Naive B cell (primary cell): Measurements from ENCODE around the gene NCKAP5. TPM values are rescaled to one million over a fixed set of nuclear protein-coding genes. Genes with fewer than 3 reads are reported as not detected.
"Not testable (repeated sequence)": the region's sequence is repeated elsewhere in the genome, so short reads cannot be mapped to it uniquely, and the experiment has no call there.

Experiments used
- ATAC-seq, 2 donors: fragments of 150-1000 bp; cut with Tn5 transposase; 2 replicates each; pipeline ENCODE4 v1.10.0; 2021; ENCODE audit warnings: low read depth in 2 of 2, mild to moderate bottlenecking in 2 of 2, moderate library complexity in 2 of 2
- DNase-seq: peaks from one replicate; pipeline ENCODE4 v3.0.0; 2022
- H3K27ac Mint-ChIP-seq, 6 donors: one replicate each; pipeline ENCODE4 v1.8.0; 2020 to 2022; ENCODE audit warnings: mild to moderate bottlenecking in 6 of 6, mixed read lengths in 6 of 6, moderate library complexity in 5 of 6, inconsistent platforms in 2 of 6
- H3K27me3 Mint-ChIP-seq, 3 donors: one replicate each; pipeline ENCODE4 v1.8.0; 2021 to 2022; ENCODE audit warnings: mixed read lengths in 3 of 3, mild to moderate bottlenecking in 1 of 3
- H3K36me3 Mint-ChIP-seq, 2 donors: one replicate each; pipeline ENCODE4 v1.8.0; 2020 to 2022; ENCODE audit warnings: mixed read lengths in 2 of 2, inconsistent platforms in 1 of 2, mild to moderate bottlenecking in 1 of 2
- H3K4me1 Mint-ChIP-seq, 3 donors: one replicate each; pipeline ENCODE4 v1.8.0; 2020 to 2022; ENCODE audit warnings: mixed read lengths in 3 of 3, inconsistent platforms in 1 of 3, mild to moderate bottlenecking in 1 of 3, moderate library complexity in 1 of 3
- H3K4me3 Mint-ChIP-seq, 8 donors: one replicate each; pipeline ENCODE4 v1.8.0; 2020 to 2022; ENCODE audit warnings: mild to moderate bottlenecking in 8 of 8, mixed read lengths in 8 of 8, moderate library complexity in 8 of 8, inconsistent platforms in 2 of 8
- H3K9me3 Mint-ChIP-seq, 7 donors: one replicate each; pipeline ENCODE4 v1.8.0; 2020 to 2022; ENCODE audit warnings: mixed read lengths in 7 of 7, mild to moderate bottlenecking in 5 of 7, inconsistent platforms in 2 of 7, moderate library complexity in 1 of 7
- polyA plus RNA-seq, 6 donors: library from polyadenylated mRNA; unstranded; fragments of 300-500 nt; fragmentation: Illumina TruSeq; gene quantifications; one replicate each; pipeline ENCODE4 v1.2.3, GENCODE V29; 2021; ENCODE audit warnings: low read depth in 6 of 6

The NCKAP5 gene
- polyA plus RNA-seq, 6 donors from 2014 or later = 0.10 to 0.21 TPM; not detected in 4

DNA sequence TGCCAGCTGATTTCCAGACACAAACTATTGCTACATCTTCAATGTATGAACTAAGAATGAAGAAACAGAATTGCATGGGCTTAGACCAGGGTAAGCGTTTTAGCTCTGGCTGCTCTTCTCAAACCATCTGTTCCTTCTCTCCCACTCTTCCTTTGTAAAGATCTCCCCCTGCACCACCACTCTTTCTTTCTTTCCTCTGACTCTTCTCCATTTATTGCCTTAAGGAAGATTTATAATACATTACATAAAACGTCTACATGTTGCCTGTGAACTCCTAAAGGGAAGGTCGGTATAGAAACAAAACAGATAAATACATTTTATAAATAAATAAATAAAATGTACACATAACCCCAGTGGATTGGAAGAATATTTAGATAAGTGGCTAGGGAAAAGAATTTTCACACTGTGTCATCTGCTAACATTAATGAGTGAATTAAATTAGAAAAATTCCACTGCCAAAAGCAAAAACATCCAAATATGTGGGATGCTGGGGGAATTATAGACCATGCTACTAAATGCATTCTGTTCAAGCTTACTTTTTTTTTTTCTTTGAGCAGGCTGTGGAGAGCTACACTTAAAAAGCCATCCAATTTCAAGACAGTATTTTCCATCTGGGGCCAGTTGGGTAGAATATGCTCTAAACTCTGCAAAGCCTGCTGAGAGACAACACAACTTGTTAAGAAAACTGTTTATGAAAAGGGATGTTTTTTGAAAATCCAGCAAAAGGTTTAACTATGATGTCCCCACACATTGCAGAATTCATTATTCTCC, 41.5 kb downstream of the NCKAP5 start:
- Mint-ChIP-seq H3K36me3 (no peaks in the 10 kb centered on the region), H3K4me1 (no peaks in the 10 kb centered on the region)
- ATAC-seq = no peak

DNA sequence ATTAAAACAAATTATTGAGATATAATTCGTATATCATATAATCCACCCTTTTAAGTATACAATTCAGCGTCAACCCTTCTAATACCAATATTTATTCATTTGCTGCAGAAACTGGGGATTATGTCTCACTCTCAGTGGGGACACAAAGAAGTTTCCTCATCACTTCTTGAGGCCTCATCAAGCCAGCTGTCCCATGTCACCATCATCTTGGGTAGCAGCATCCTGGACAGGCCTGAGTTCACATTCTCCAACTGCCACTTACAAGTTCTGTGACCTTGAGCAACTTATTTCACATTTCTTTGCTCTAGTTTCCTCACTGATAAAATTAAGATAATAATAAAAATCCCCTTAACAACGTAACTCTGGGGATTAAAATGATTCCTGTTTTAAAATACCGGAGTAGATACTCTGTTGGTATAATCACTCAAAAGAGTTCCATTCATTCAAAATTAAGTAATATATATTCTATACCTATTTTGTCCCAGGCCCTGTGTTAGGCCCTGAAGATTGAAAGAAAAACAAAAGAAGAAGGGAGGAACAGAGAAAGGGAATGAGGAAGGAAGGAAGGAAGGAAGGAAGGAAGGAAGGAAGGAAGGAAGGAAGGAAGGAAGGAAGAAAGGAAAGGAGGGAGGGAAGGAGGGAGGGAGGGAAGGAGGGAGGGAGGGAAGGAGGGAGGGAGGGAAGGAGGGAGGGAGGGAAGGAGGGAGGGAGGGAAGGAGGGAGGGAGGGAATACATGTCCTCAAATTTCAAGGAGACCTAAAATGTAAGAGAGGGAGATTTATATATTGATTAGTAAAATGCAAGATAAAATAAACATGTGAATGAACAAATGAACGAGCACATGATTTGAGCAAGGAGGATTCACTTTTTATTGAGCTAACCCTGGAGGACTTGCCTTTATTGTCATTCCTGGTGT, 42.4 kb downstream of the NCKAP5 start:
- DNase-seq (no peak), ATAC-seq (no peak)
- H3K4me1 Mint-ChIP-seq = no peaks in the 10 kb centered on the region
- H3K36me3 Mint-ChIP-seq = no peaks in the 10 kb centered on the region
- no peak overlapping the region for H3K4me3 Mint-ChIP-seq
- peaks cover 0 to 7% (median 0%) of the 10 kb centered on the region in 3 donors for H3K27me3 Mint-ChIP-seq
- H3K9me3 Mint-ChIP-seq = peaks cover 0 to 2% (median 0%) of the 10 kb centered on the region in 7 donors
- no peak overlapping the region for H3K27ac Mint-ChIP-seq

More for the DNA sequence above, 41.5 kb downstream of the NCKAP5 start:
- Mint-ChIP-seq H3K4me3 (no peak overlapping the region), H3K27me3 (peaks cover 0 to 10% (median 0%) of the 10 kb centered on the region in 3 donors), H3K27ac (no peak overlapping the region), H3K9me3 (peaks cover 0 to 1% (median 0%) of the 10 kb centered on the region in 7 donors)
- no peak for DNase-seq

DNA sequence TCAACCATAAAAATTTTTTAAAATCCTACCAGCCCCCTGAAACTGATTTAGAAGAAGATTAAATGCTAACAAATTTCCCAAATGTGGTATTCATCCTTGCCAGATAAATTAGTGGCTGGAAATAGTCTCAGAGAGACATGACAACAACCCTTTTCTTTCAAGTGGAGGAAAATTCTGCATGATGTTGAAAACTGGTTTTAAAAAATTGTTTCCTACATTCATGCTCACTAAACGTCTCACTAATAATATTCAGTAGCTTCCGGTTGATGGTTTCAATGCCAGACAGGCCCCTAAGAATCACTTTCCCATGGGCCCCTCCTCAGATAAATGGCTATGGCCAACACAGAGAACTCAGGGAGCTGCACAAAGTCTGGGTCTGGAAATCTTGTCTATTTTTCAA, 43.2 kb downstream of the NCKAP5 start:
- H3K27ac Mint-ChIP-seq = no peak overlapping the region
- H3K9me3 Mint-ChIP-seq = peaks cover 0 to 3% (median 0%) of the 10 kb centered on the region in 7 donors
- DNase-seq (no peak), ATAC-seq (no peak)
- no peaks in the 10 kb centered on the region for H3K4me1 Mint-ChIP-seq
- H3K4me3 Mint-ChIP-seq = no peak overlapping the region
- peaks cover 0 to 4% (median 0%) of the 10 kb centered on the region in 3 donors for H3K27me3 Mint-ChIP-seq
- no peaks in the 10 kb centered on the region for H3K36me3 Mint-ChIP-seq

DNA sequence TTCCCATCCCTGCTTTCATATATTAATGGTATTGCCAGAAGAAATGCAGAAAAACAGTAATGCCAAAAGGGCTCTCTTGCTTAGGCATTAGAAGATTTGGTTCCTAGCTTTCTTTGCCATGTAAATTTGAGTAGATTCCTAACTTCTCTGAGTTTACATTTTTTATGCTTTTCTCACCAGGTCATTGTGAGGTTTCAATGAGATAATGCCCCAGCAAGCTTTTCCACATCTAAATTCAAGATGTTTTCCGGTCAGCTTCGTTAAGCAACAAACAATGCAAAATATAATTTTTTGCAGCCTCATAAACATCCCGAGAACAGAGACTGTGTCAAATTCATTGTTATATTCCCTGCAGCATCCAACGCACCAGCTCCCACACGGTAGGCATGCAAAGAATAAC, 44.9 kb downstream of the NCKAP5 start:
- Mint-ChIP-seq H3K4me1 (no peaks in the 10 kb centered on the region), H3K36me3 (no peaks in the 10 kb centered on the region), H3K27ac (no peak overlapping the region), H3K9me3 (peaks cover 0 to 3% (median 0%) of the 10 kb centered on the region in 7 donors), H3K4me3 (no peak overlapping the region), H3K27me3 (peaks cover 0 to 10% (median 0%) of the 10 kb centered on the region in 3 donors)
- ATAC-seq = no peak
- DNase-seq = no peak

DNA sequence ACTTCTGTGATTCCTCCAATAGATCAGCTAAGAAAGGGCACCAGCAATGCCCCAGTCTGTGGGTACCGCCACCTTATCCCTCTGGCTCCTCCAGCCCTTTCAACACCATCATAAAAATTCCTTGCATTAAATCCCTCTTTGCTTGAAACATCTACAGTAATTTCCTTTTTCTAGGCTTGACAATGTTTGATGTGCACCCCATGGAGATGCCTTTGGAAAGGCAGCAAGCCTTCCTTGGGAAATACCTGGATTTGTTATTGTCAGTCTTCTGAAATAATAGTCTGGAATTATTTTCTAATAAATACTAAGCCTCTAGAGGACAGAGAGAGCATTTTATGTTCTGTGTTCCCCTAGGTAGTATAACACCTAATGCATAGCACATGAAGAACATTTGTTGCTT, 46.1 kb downstream of the NCKAP5 start:
- H3K27ac Mint-ChIP-seq = no peak overlapping the region
- ATAC-seq = no peak
- H3K9me3 Mint-ChIP-seq = peaks cover 0 to 3% (median 0%) of the 10 kb centered on the region in 7 donors
- no peaks in the 10 kb centered on the region for H3K4me1 Mint-ChIP-seq
- H3K4me3 Mint-ChIP-seq = no peak overlapping the region
- peaks cover 0 to 10% (median 0%) of the 10 kb centered on the region in 3 donors for H3K27me3 Mint-ChIP-seq
- H3K36me3 Mint-ChIP-seq = no peaks in the 10 kb centered on the region
- no peak for DNase-seq

DNA sequence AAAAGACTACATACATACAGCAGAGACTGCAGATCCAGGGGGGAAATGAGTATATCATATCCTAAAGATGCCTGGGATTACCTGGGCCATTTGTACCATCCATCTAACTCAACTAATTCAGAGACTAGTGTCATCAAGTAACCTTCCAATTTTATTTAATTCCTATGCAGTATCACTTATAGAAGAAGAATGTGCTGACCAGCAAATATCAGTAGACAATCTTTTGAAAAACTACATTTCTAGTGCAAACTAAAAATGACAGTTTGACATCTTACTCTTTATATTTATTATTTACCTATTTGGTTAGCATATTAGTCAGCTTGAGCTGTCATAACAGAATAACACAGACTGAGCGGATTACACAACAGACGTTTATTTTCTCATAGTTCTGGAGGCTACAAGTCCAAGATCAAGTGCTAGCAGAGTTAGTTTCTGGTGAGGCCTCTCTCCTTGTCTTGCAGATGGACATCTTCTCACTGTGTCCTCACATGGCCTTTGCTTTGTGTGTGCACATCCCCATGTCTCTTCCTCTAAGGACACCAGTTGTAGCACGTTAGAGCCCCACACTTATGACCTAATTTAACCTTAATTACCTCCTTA, 47.0 kb downstream of the NCKAP5 start:
- H3K9me3 Mint-ChIP-seq = peaks cover 0 to 3% (median 0%) of the 10 kb centered on the region in 7 donors
- DNase-seq = no peak

DNA sequence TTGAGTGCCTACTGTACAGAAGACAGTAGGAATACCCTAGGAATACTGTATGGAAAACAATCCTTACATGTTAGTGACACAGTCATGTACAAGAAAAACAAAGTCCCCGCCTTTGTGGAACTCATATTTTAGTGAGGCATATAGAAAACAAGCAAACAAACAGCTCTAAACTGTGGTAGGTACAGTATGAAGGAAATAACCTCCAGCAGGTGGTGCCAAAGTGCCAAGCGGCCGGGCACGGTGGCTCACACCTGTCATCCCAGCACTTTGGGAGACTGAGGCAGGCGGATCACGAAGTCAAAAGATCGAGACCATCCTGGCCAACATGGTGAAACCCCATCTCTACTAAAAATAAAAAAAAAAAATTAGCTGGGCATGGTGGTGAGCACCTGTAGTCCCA, 48.6 kb downstream of the NCKAP5 start:
- ATAC-seq, H3K27me3 Mint-ChIP-seq, H3K36me3 Mint-ChIP-seq, H3K4me1 Mint-ChIP-seq, H3K4me3 Mint-ChIP-seq, DNase-seq, H3K27ac Mint-ChIP-seq, H3K9me3 Mint-ChIP-seq: not testable (repeated sequence)

More for the DNA sequence above, 47.0 kb downstream of the NCKAP5 start:
- H3K27ac Mint-ChIP-seq = no peak overlapping the region
- no peaks in the 10 kb centered on the region for H3K4me1 Mint-ChIP-seq
- peaks cover 0 to 10% (median 0%) of the 10 kb centered on the region in 3 donors for H3K27me3 Mint-ChIP-seq
- ATAC-seq = no peak
- no peak overlapping the region for H3K4me3 Mint-ChIP-seq
- H3K36me3 Mint-ChIP-seq = no peaks in the 10 kb centered on the region

DNA sequence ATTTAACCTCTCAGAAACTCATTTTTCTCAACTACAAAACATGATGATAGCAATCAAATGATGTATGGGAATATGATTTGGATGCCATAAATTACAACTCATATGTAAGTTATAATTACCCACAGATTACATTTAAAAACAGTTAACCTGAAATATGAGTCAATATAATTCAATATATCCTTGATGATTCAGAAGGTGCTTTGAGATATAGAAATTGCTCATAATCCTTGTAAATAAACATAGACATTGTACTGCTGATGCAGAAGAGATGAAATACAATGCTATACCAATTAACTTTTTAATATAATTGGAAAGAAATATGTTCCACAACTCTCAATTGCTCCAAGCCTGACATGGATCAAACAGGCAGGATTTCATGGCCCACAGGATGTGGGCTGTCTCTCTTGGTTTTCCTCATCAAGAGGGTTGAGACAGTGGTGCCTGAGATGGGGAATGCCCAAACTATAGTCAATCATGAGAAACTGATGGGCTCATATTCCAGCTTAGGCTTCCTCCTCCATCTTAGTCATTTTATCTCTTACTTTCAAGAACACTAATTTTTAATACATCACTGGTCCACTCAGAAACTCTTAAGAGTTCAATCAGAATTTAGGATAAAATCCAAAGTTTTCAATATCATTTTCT, 49.4 kb downstream of the NCKAP5 start:
- H3K36me3 Mint-ChIP-seq = no peaks in the 10 kb centered on the region
- no peaks in the 10 kb centered on the region for H3K4me1 Mint-ChIP-seq
- peaks cover 0 to 3% (median 0%) of the 10 kb centered on the region in 7 donors for H3K9me3 Mint-ChIP-seq
- H3K27ac Mint-ChIP-seq = no peak overlapping the region
- no peak for DNase-seq
- no peak for ATAC-seq
- peaks cover 0 to 6% (median 0%) of the 10 kb centered on the region in 3 donors for H3K27me3 Mint-ChIP-seq
- no peak overlapping the region for H3K4me3 Mint-ChIP-seq

DNA sequence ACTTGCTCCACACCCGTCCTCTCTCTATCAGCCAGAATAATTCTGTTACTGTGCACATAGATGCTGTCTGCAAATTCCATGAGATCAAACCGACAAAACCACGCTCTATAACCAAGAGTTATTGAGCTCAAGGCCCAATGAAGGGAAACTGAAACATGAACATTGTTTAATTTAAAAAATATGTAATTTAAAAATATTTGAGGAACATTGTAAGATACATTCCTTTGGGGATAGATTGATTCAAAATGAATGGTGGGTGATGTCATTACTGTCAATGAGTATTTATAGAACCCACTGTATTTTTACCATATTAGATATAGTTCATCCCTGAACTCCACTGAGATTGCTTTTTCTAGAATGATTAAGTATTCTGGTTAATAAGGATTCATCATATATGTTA, 50.4 kb downstream of the NCKAP5 start:
- DNase-seq (no peak), ATAC-seq (no peak)
- Mint-ChIP-seq H3K4me3 (no peak overlapping the region), H3K27ac (no peak overlapping the region), H3K27me3 (peaks cover 0 to 6% (median 0%) of the 10 kb centered on the region in 3 donors), H3K9me3 (peaks cover 0 to 4% (median 0%) of the 10 kb centered on the region in 7 donors), H3K36me3 (no peaks in the 10 kb centered on the region), H3K4me1 (no peaks in the 10 kb centered on the region)

DNA sequence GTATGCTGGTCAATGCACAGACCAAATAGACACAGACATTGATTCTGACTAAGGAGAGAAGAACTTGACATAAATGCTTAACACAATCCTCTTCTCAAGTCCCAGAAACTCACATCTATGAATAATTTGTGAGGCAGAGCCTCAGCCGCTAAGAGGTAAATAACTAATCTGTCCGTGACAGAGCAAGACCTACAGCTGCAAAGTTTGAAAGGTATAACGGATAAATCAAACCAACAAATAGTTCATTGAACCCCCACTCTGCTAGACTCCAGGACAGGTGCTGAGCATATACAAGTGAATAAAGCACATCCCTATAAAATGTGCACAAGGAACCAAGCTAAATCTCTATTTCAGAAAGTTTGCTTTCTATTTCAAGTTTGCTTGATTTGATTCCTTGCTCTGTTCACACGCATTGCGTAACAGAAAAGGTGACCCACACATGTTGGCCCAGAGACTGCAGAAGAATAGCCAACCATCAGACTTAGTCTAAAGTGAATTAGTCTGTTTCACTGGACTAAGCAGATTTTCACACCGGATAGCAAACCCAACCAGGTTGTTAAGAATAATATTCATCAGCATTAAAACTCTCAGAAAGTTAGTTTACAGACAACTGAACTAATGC, 51.7 kb downstream of the NCKAP5 start:
- peaks cover 0 to 5% (median 0%) of the 10 kb centered on the region in 7 donors for H3K9me3 Mint-ChIP-seq
- no peak for ATAC-seq
- H3K27ac Mint-ChIP-seq = no peak overlapping the region
- peaks cover 0 to 6% (median 0%) of the 10 kb centered on the region in 3 donors for H3K27me3 Mint-ChIP-seq
- H3K36me3 Mint-ChIP-seq = no peaks in the 10 kb centered on the region
- no peak overlapping the region for H3K4me3 Mint-ChIP-seq
- no peaks in the 10 kb centered on the region for H3K4me1 Mint-ChIP-seq
- DNase-seq = no peak

DNA sequence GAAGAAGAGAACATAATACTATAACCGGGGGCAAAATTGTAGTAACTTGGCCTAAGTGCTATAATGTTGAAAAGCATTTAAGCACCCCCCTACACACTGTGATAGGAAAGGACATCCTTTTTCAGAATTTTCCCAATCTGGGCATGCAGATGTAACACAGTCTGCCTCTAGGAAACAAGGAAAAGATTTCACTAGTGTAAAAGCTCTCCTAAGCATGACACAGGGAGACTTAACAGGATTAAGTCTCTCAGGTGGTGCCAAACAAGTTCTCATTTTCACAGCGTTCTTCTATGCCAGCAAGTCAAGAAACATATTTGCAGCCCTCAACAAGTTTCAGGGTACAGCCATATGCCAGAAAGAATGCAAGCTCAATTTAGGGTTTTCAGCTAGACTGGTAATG, 53.0 kb downstream of the NCKAP5 start:
- no peaks in the 10 kb centered on the region for H3K4me1 Mint-ChIP-seq
- ATAC-seq (no peak), DNase-seq (no peak)
- no peak overlapping the region for H3K27ac Mint-ChIP-seq
- H3K27me3 Mint-ChIP-seq = peaks cover 0 to 6% (median 0%) of the 10 kb centered on the region in 3 donors
- H3K36me3 Mint-ChIP-seq = no peaks in the 10 kb centered on the region
- peaks cover 0 to 2% (median 0%) of the 10 kb centered on the region in 7 donors for H3K9me3 Mint-ChIP-seq
- H3K4me3 Mint-ChIP-seq = no peak overlapping the region

DNA sequence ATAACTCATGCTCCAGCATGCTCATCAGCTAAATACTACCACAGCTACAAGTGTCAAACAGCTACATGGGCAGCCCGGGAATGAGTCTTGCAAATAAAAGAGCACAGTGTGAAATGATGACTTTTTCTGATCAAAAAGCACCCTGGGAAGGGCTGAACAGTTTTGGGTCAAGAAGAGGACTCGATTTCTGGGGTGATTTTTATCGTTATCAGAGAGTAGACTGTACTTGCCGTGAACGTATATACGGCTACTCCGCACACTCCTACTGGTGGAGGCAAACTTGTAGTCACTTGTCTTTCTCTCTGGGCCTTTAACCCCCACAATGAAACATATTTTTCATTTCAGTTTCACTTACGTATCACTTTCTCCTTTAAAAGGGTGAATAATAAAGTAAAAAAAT, 54.4 kb downstream of the NCKAP5 start:
- Mint-ChIP-seq H3K4me1 (no peaks in the 10 kb centered on the region), H3K9me3 (peaks cover 0 to 3% (median 0%) of the 10 kb centered on the region in 7 donors), H3K36me3 (no peaks in the 10 kb centered on the region), H3K27ac (no peak overlapping the region), H3K4me3 (no peak overlapping the region), H3K27me3 (no peaks in the 10 kb centered on the region)
- DNase-seq (no peak), ATAC-seq (no peak)

DNA sequence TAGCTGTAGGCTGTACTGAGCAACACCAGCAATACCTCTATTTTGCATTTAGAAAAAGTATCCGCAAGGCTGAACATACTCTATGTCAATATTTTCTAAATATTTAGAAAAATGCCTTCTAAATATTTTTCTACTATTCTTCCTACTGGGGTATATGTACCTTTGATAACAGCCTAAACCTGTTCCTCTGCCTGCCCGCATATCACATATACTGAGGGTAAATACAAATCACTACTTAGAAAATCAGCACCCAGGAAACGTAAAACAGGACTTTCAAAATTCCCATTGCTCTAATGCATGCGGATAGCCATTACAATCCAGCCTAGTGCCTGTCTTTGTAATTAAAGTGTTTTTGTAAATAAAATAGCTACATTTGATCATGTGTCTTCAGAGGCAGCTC, 56.1 kb downstream of the NCKAP5 start:
- no peak overlapping the region for H3K27ac Mint-ChIP-seq
- H3K4me3 Mint-ChIP-seq = no peak overlapping the region
- no peak for ATAC-seq
- no peaks in the 10 kb centered on the region for H3K36me3 Mint-ChIP-seq
- DNase-seq = no peak
- H3K27me3 Mint-ChIP-seq = no peaks in the 10 kb centered on the region
- no peaks in the 10 kb centered on the region for H3K4me1 Mint-ChIP-seq
- H3K9me3 Mint-ChIP-seq = peaks cover 0 to 3% (median 0%) of the 10 kb centered on the region in 7 donors
